Activated CD4-positive, alpha-beta T cell treated with anti-CD3 and anti-CD28 coated beads, Interleukin-2, amount 10 ng/mL, durations not matched to agents 7 days and 5 days (primary cell): ENCODE data around the gene PHC3. TPM values are rescaled to one million over a fixed set of nuclear protein-coding genes. Genes with fewer than 3 reads are reported as not detected.
A peak's percentile ranks its signal among the peaks of the same experiment; 100 is the strongest.

Experiments
- CTCF ChIA-PET: fragments of 350-600 bp; sonication (Branson Sonifier 250); formaldehyde crosslinking; loops from one replicate; lab custom pipeline; 2021; ENCODE audit warnings: antibody characterized with exemption; lab: Charles Lee
- POLR2A ChIA-PET: fragments of 350-600 bp; sonication (Branson Sonifier 250); formaldehyde crosslinking; loops from one replicate; lab custom pipeline; 2021; ENCODE audit warnings: antibody characterized with exemption; lab: Charles Lee
- DNase-seq: peaks from one replicate; pipeline ENCODE4 v3.0.0-alpha.2; 2020
- H3K27ac Mint-ChIP-seq: one replicate; pipeline ENCODE4 v1.8.0; 2021; ENCODE audit warnings: mild to moderate bottlenecking, moderate library complexity, mixed read lengths
- H3K27me3 Mint-ChIP-seq: one replicate; pipeline ENCODE4 v1.8.0; 2021; ENCODE audit warnings: mixed read lengths
- H3K36me3 Mint-ChIP-seq: one replicate; pipeline ENCODE4 v1.8.0; 2021; ENCODE audit warnings: low read depth, mixed read lengths
- H3K4me1 Mint-ChIP-seq: one replicate; pipeline ENCODE4 v1.8.0; 2021; ENCODE audit warnings: mixed read lengths
- H3K4me3 Mint-ChIP-seq: one replicate; pipeline ENCODE4 v1.8.0; 2021; ENCODE audit warnings: mild to moderate bottlenecking, moderate library complexity, mixed read lengths
- H3K9me3 Mint-ChIP-seq: one replicate; pipeline ENCODE4 v1.8.0; 2021; ENCODE audit warnings: mixed read lengths
- total RNA-seq, 2 experiments: library from RNA; stranded (reverse); gene quantifications; one replicate each; pipeline ENCODE4 v1.2.3, GENCODE V29; 2021

The PHC3 gene
- total RNA-seq, 2 experiments from 2014 or later: 67.5 to 103 TPM

DNA sequence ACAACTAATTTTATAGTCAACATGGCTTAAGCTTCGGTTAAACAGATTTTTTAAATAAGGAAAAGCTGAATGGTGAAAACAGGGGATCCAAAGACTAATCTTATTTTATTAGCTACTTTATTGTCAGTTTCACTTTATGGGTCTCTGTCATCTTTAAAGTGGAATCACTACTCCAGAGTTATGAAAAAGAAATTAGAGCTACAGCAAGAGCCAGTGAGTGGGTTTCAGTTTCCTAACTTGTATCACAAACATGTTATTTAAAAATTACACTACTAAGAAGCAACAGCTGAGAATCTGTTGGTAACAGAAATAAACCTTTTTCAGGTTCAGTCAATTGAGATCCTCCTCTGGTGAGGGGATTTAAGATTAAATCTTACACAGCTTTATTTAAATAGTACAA lies 10.0 kb downstream of the PHC3 start:
- no peak for DNase-seq
- peak overlapping the region; percentile 37 for H3K4me3 Mint-ChIP-seq
- H3K9me3 Mint-ChIP-seq: no peaks in the 10 kb centered on the region
- POLR2A ChIA-PET: no interaction called here
- no peaks in the 10 kb centered on the region for H3K27me3 Mint-ChIP-seq
- H3K4me1 Mint-ChIP-seq: peaks cover 53% of the 10 kb centered on the region
- CTCF ChIA-PET: interaction anchor here (0.9 to 1.0 kb wide), 2 partner anchors 18 to 114 kb away, joined by 4 read pairs; no protein-coding TSS in a partner anchor
- peaks cover 65% of the 10 kb centered on the region for H3K36me3 Mint-ChIP-seq
- peak overlapping the region; percentile 82 for H3K27ac Mint-ChIP-seq

GRCh38 chr3:170164717-170165116 lies 16.8 kb downstream of the PHC3 start:
- H3K9me3 Mint-ChIP-seq: no peaks in the 10 kb centered on the region
- CTCF ChIA-PET: no interaction called here
- POLR2A ChIA-PET: no interaction called here
- H3K27me3 Mint-ChIP-seq: no peaks in the 10 kb centered on the region
- peaks cover 37% of the 10 kb centered on the region for H3K4me1 Mint-ChIP-seq
- H3K36me3 Mint-ChIP-seq: peaks cover 79% of the 10 kb centered on the region
- peak overlapping the region; percentile 61 for H3K27ac Mint-ChIP-seq
- DNase-seq: no peak
- H3K4me3 Mint-ChIP-seq: no peak overlapping the region

GRCh38 chr3:170163956-170164645 lies 17.4 kb downstream of the PHC3 start:
- H3K36me3 Mint-ChIP-seq: peaks cover 78% of the 10 kb centered on the region
- no peaks in the 10 kb centered on the region for H3K9me3 Mint-ChIP-seq
- ChIA-PET CTCF (interaction anchor here (0.7 to 1.8 kb wide), 4 partner anchors 11 to 373 kb away, joined by 3 to 6 read pairs (median 4); no protein-coding TSS in a partner anchor), POLR2A (no interaction called here)
- peak overlapping the region; percentile 61 for H3K27ac Mint-ChIP-seq
- no peak for DNase-seq
- no peak overlapping the region for H3K4me3 Mint-ChIP-seq
- no peaks in the 10 kb centered on the region for H3K27me3 Mint-ChIP-seq
- peaks cover 39% of the 10 kb centered on the region for H3K4me1 Mint-ChIP-seq

- ChIA-PET CTCF (interaction anchor here (1.2 to 1.8 kb wide), 2 partner anchors 16 to 36 kb away, joined by 4 read pairs; no protein-coding TSS in a partner anchor), POLR2A (no interaction called here)
- DNase-seq: no peak
- H3K27me3 Mint-ChIP-seq: no peaks in the 10 kb centered on the region
- H3K36me3 Mint-ChIP-seq: peaks cover 71% of the 10 kb centered on the region
- H3K4me3 Mint-ChIP-seq: no peak overlapping the region
- H3K9me3 Mint-ChIP-seq: no peaks in the 10 kb centered on the region
- H3K4me1 Mint-ChIP-seq: peaks cover 38% of the 10 kb centered on the region
- no peak overlapping the region for H3K27ac Mint-ChIP-seq
Observed at GRCh38 chr3:170162630-170163029, 18.9 kb downstream of the PHC3 start.

GRCh38 chr3:170162052-170162451 lies 19.5 kb downstream of the PHC3 start:
- no peaks in the 10 kb centered on the region for H3K27me3 Mint-ChIP-seq
- H3K9me3 Mint-ChIP-seq: no peaks in the 10 kb centered on the region
- H3K4me3 Mint-ChIP-seq: no peak overlapping the region
- H3K36me3 Mint-ChIP-seq: peaks cover 72% of the 10 kb centered on the region
- ChIA-PET CTCF (no interaction called here), POLR2A (no interaction called here)
- no peak for DNase-seq
- H3K27ac Mint-ChIP-seq: peak overlapping the region; percentile 47
- peaks cover 40% of the 10 kb centered on the region for H3K4me1 Mint-ChIP-seq

- POLR2A ChIA-PET: no interaction called here
- Mint-ChIP-seq H3K4me1 (peaks cover 47% of the 10 kb centered on the region), H3K4me3 (no peak overlapping the region), H3K36me3 (peaks cover 70% of the 10 kb centered on the region), H3K9me3 (no peaks in the 10 kb centered on the region), H3K27ac (no peak overlapping the region), H3K27me3 (no peaks in the 10 kb centered on the region)
- DNase-seq: no peak
- CTCF ChIA-PET: no interaction called here
Observed at GRCh38 chr3:170159933-170160332, 21.6 kb downstream of the PHC3 start.

- no peaks in the 10 kb centered on the region for H3K27me3 Mint-ChIP-seq
- CTCF ChIA-PET: interaction anchor here (0.6 kb wide), 1 partner anchor 9 kb away, joined by 4 read pairs; no protein-coding TSS in a partner anchor
- DNase-seq: no peak
- H3K27ac Mint-ChIP-seq: peak overlapping the region; percentile 68
- H3K4me3 Mint-ChIP-seq: no peak overlapping the region
- POLR2A ChIA-PET: no interaction called here
- H3K4me1 Mint-ChIP-seq: peaks cover 47% of the 10 kb centered on the region
- H3K36me3 Mint-ChIP-seq: peaks cover 68% of the 10 kb centered on the region
- H3K9me3 Mint-ChIP-seq: no peaks in the 10 kb centered on the region
Observed at GRCh38 chr3:170159459-170159858, 22.1 kb downstream of the PHC3 start.

- Mint-ChIP-seq H3K9me3 (no peaks in the 10 kb centered on the region), H3K36me3 (peaks cover 51% of the 10 kb centered on the region), H3K27me3 (no peaks in the 10 kb centered on the region), H3K4me3 (no peak overlapping the region), H3K27ac (peak overlapping the region; percentile 92), H3K4me1 (peaks cover 52% of the 10 kb centered on the region)
- CTCF ChIA-PET: no interaction called here
- no peak for DNase-seq
- POLR2A ChIA-PET: no interaction called here
Observed at GRCh38 chr3:170155604-170156003, 25.9 kb downstream of the PHC3 start.

DNA sequence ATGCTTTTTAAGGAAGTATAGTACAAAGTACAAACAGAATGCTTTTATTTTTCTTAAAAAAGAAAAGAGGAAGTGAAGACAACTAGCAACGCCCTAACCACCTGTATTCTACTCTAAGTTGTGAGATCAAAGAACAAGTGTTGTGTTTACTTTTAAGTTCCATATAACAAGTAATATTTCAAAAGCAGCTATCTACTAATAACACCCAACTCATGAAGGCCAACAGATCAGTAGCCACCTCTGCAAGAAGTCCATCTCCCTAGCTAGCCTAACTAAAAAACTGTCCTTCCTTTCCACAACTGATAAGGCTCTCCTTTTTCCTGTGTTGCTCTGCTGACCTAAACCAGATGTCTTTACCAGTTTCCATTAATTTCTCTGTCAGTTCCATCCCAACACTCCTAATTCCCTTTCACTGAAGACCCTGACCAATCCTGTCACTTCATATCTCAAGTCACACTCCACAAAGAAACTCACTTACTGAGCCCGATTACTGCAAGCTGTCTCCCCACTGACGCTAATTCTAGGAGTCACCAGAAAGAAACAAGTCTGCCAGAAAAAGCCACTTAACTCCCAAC lies 26.9 kb downstream of the PHC3 start:
- Mint-ChIP-seq H3K27me3 (no peaks in the 10 kb centered on the region), H3K4me1 (peaks cover 48% of the 10 kb centered on the region), H3K4me3 (peak overlapping the region; percentile 53), H3K27ac (peak overlapping the region; percentile 92), H3K36me3 (peaks cover 50% of the 10 kb centered on the region), H3K9me3 (no peaks in the 10 kb centered on the region)
- ChIA-PET POLR2A (no interaction called here), CTCF (interaction anchor here (1.0 to 1.1 kb wide), 3 partner anchors 9 to 59 kb away, joined by 3 to 5 read pairs (median 4); no protein-coding TSS in a partner anchor)
- no peak for DNase-seq

GRCh38 chr3:170154084-170154483 lies 27.4 kb downstream of the PHC3 start:
- Mint-ChIP-seq H3K9me3 (no peaks in the 10 kb centered on the region), H3K27me3 (no peaks in the 10 kb centered on the region), H3K27ac (peak overlapping the region; percentile 92), H3K4me3 (peak overlapping the region; percentile 53), H3K36me3 (peaks cover 49% of the 10 kb centered on the region), H3K4me1 (peaks cover 44% of the 10 kb centered on the region)
- ChIA-PET CTCF (interaction anchor here (0.8 to 1.1 kb wide), 4 partner anchors 8 to 100 kb away, joined by 3 to 5 read pairs (median 4); no protein-coding TSS in a partner anchor), POLR2A (no interaction called here)
- DNase-seq: no peak

- DNase-seq: no peak
- no peaks in the 10 kb centered on the region for H3K27me3 Mint-ChIP-seq
- ChIA-PET CTCF (interaction anchor here (0.6 to 1.2 kb wide), 3 partner anchors 79 to 661 kb away, joined by 3 to 4 read pairs (median 3); no protein-coding TSS in a partner anchor), POLR2A (no interaction called here)
- peaks cover 37% of the 10 kb centered on the region for H3K4me1 Mint-ChIP-seq
- H3K27ac Mint-ChIP-seq: no peak overlapping the region
- H3K4me3 Mint-ChIP-seq: no peak overlapping the region
- no peaks in the 10 kb centered on the region for H3K9me3 Mint-ChIP-seq
- peaks cover 46% of the 10 kb centered on the region for H3K36me3 Mint-ChIP-seq
Observed at GRCh38 chr3:170151536-170151935, 30.0 kb downstream of the PHC3 start.

DNA sequence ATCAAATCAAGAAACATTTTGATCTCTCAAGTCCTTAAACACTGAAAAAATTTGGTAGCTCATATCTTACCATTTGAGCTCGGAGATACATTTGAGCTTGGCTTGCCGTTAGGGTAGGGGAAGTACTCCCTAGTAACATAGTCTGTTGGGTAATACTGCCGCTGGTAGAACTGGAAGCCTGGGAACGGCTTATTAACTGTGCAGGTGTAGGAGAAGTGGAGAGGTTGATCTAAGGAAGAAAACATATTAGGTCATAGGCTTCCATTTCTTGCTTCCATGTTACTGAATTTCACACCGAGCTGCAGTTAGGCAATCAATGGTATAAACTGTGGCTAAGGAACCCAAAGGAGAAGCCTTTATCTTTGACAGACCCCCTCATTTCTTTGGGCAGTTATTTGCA lies 32.5 kb downstream of the PHC3 start:
- CTCF ChIA-PET: interaction anchor here (1.3 to 1.4 kb wide), 2 partner anchors 9 to 26 kb away, joined by 3 read pairs; no protein-coding TSS in a partner anchor
- no peak overlapping the region for H3K27ac Mint-ChIP-seq
- no peaks in the 10 kb centered on the region for H3K27me3 Mint-ChIP-seq
- peaks cover 44% of the 10 kb centered on the region for H3K36me3 Mint-ChIP-seq
- DNase-seq: no peak
- H3K4me3 Mint-ChIP-seq: no peak overlapping the region
- peaks cover 29% of the 10 kb centered on the region for H3K4me1 Mint-ChIP-seq
- no peaks in the 10 kb centered on the region for H3K9me3 Mint-ChIP-seq
- POLR2A ChIA-PET: no interaction called here

DNA sequence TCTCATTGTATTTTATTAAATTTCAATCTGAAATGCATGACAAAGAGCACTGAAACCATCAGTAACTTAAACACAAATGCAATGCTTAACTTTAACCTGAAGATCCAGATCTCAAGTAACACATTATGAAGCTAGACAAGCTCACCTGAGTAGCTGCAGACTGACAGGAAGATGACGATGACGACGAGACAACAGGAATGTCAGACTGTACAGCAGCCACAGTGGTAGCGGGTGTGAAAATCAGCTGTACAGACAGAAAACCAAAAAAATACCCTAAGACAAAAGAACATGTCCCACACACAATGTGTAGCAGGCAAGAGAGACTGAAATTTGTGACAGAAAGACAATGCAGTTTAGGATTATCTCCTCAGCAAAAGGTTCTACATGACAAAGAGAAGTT lies 36.3 kb downstream of the PHC3 start:
- Mint-ChIP-seq H3K27ac (peak overlapping the region; percentile 69), H3K4me3 (no peak overlapping the region), H3K4me1 (peaks cover 13% of the 10 kb centered on the region), H3K9me3 (no peaks in the 10 kb centered on the region), H3K36me3 (peaks cover 36% of the 10 kb centered on the region), H3K27me3 (no peaks in the 10 kb centered on the region)
- POLR2A ChIA-PET: interaction anchor here (0.6 kb wide), 1 partner anchor 13 kb away, joined by 3 read pairs; no protein-coding TSS in a partner anchor
- no peak for DNase-seq
- CTCF ChIA-PET: interaction anchor here (1.8 kb wide), 1 partner anchor 9 kb away, joined by 5 read pairs; no protein-coding TSS in a partner anchor
